Left lobe of liver (tissue), 1 donor: ENCODE measurements around the gene POTEJ. TPM values are rescaled to one million over a fixed set of nuclear protein-coding genes. Genes with fewer than 3 reads are reported as not detected.

ENCODE experiments used
- total RNA-seq: library from RNA; stranded (reverse); gene quantifications from one replicate; pipeline ENCODE4 v1.2.1, GENCODE V29; 2021
- donor health status: DM: no; HTN: yes; CAD: no.

POTEJ gene
- total RNA-seq, 1 donor from 2014 or later: not detected

Other genes with a start within 250 kb of the POTEJ start
- gene POTEI, start 102.1 kb upstream of the POTEJ start, total RNA-seq: not detected
- not detected for gene CFC1B, start 90.2 kb upstream of the POTEJ start, total RNA-seq
- gene CFC1, start 11.9 kb upstream of the POTEJ start, total RNA-seq: not detected
- gene GPR148, start 117.6 kb downstream of the POTEJ start, total RNA-seq: not detected
- gene AMER3, start 144.1 kb downstream of the POTEJ start, total RNA-seq: not detected
- gene ARHGEF4, start 225.5 kb downstream of the POTEJ start, total RNA-seq: 1.3 TPM